Stimulated activated CD8-positive, alpha-beta memory T cell treated with anti-CD3 and anti-CD28 coated beads, Interleukin-7, amount 100 ng/mL, for 48 hours (primary cell): Measurements from ENCODE around the gene LITAFD.
"Not testable (repeated sequence)": the region's sequence is repeated elsewhere in the genome, so short reads cannot be mapped to it uniquely, and the experiment has no call there.

Source experiments
- DNase-seq, 2 donors: peaks; one replicate each; pipeline ENCODE4 v3.0.0-alpha.2; 2020; ENCODE audit warnings: low read depth in 1 of 2; ENCODE audit errors: extremely low read depth in 1 of 2

The LITAFD gene

GRCh38 chr16:8916541-8917225, 34.5 kb downstream of the LITAFD start:
- no peak for DNase-seq

GRCh38 chr16:8917336-8917735, 35.2 kb downstream of the LITAFD start:
- not testable (repeated sequence) for DNase-seq

GRCh38 chr16:8919089-8919933, 37.2 kb downstream of the LITAFD start:
- no peak for DNase-seq

GRCh38 chr16:8919934-8920462, 37.8 kb downstream of the LITAFD start:
- DNase-seq: no peak

GRCh38 chr16:8920645-8921346, 38.6 kb downstream of the LITAFD start:
- DNase-seq: no peak

GRCh38 chr16:8921347-8921984, 39.3 kb downstream of the LITAFD start:
- DNase-seq: no peak

GRCh38 chr16:8923199-8923598, 41.0 kb downstream of the LITAFD start:
- no peak for DNase-seq

- DNase-seq: no peak
Observed at GRCh38 chr16:8924214-8924613, 42.1 kb downstream of the LITAFD start.

GRCh38 chr16:8925455-8925854, 43.3 kb downstream of the LITAFD start:
- DNase-seq: no peak

- no peak for DNase-seq
Observed at GRCh38 chr16:8926827-8927226, 44.7 kb downstream of the LITAFD start.

- peak; percentile 9 to 64 for DNase-seq
Observed at GRCh38 chr16:8928467-8928957, 46.4 kb downstream of the LITAFD start.

- no peak for DNase-seq
Observed at GRCh38 chr16:8929086-8929748, 47.1 kb downstream of the LITAFD start.

GRCh38 chr16:8931859-8932258, 49.7 kb downstream of the LITAFD start:
- DNase-seq: no peak

- DNase-seq: no peak
Observed at GRCh38 chr16:8934601-8935000, 52.5 kb downstream of the LITAFD start.
